Measurements from ENCODE around the gene RIMBP3C. TPM values are rescaled to one million over a fixed set of nuclear protein-coding genes. Genes with fewer than 3 reads are reported as not detected.

RIMBP3C gene
- 0.05 TPM in 1 of 2 replicates, not detected in the other for total RNA-seq

GRCh38 chr22:21551361-21551760 lies at the start of gene RIMBP3C:
Gene RIMBP3C, minus strand, starts transcription at chr22:21551461. Its CDS starts 485 bp downstream, at chr22:21550976.

GRCh38 chr22:21567456-21568346 lies 16.4 kb upstream of the RIMBP3C start, which contains the start of gene UBE2L3:
Gene UBE2L3, plus strand, starts transcription at chr22:21567714. Its CDS starts 31 bp downstream, at chr22:21567745.

Other genes starting within 250 kb of the RIMBP3C start
- gene RIMBP3B, start 167.7 kb downstream of the RIMBP3C start, total RNA-seq: not detected in 2 replicates
- 2.3 and 2.6 TPM in 2 replicates for gene HIC2, start 134.1 kb downstream of the RIMBP3C start, total RNA-seq
- gene TMEM191C, start 84.1 kb downstream of the RIMBP3C start, total RNA-seq: 0.15 TPM in 1 of 2 replicates, not detected in the other
- 89.7 and 96.2 TPM in 2 replicates for gene UBE2L3, start 16.3 kb upstream of the RIMBP3C start, total RNA-seq
- 78.8 and 81.2 TPM in 2 replicates for gene YDJC, start 78.6 kb upstream of the RIMBP3C start, total RNA-seq
- 0.07 and 0.20 TPM in 2 replicates for gene CCDC116, start 81.3 kb upstream of the RIMBP3C start, total RNA-seq
- 68.0 and 87.5 TPM in 2 replicates for gene SDF2L1, start 90.8 kb upstream of the RIMBP3C start, total RNA-seq
- gene PPIL2, start 114.6 kb upstream of the RIMBP3C start, total RNA-seq: 30.8 and 41.2 TPM in 2 replicates
- 2.4 and 7.9 TPM in 2 replicates for gene YPEL1, start 184.3 kb upstream of the RIMBP3C start, total RNA-seq